Suprapubic skin (tissue), 4 donors: ENCODE data around the gene ELAVL2. TPM values are rescaled to one million over a fixed set of nuclear protein-coding genes. Genes with fewer than 3 reads are reported as not detected.

Experiments
- DNase-seq, 2 donors: peaks; one replicate each; pipeline ENCODE4 v3.0.0-alpha.2; 2019; ENCODE audit warnings: low spot score in 2 of 2
- H3K27ac ChIP-seq: fragments of 200-600 bp; sonication (generic); one replicate; pipeline ENCODE4 v1.5.1; 2019
- H3K27me3 ChIP-seq: fragments of 200-600 bp; sonication (generic); one replicate; pipeline ENCODE4 v1.5.1; 2019
- H3K36me3 ChIP-seq: fragments of 200-600 bp; sonication (generic); one replicate; pipeline ENCODE4 v1.5.1; 2019
- H3K4me1 ChIP-seq: fragments of 200-600 bp; sonication (generic); one replicate; pipeline ENCODE4 v1.5.1; 2019
- H3K4me3 ChIP-seq: fragments of 200-600 bp; sonication (generic); one replicate; pipeline ENCODE4 v1.5.1; 2019; ENCODE audit warnings: mild to moderate bottlenecking
- H3K9me3 ChIP-seq: fragments of 200-600 bp; sonication (generic); one replicate; pipeline ENCODE4 v1.5.1; 2019
- EP300 ChIP-seq: sonication (generic); formaldehyde crosslinking; IDR thresholded peaks from one replicate; pipeline ENCODE4 v1.6.1; 2017; ENCODE audit warnings: antibody characterized with exemption
- POLR2A ChIP-seq, 2 donors: fragments of 450-650 bp; IDR thresholded peaks; one replicate each; pipeline ENCODE4 v1.6.1; 2017; ENCODE audit warnings: antibody characterized with exemption in 2 of 2, mild to moderate bottlenecking in 2 of 2, moderate library complexity in 2 of 2
- POLR2AphosphoS5 ChIP-seq, 3 donors: sonication (generic); formaldehyde crosslinking; IDR thresholded peaks; one replicate each; pipeline ENCODE4 v1.6.1; 2017; ENCODE audit warnings: antibody characterized with exemption in 3 of 3
- WGBS: methylation state at CpG from one replicate; pipeline ENCODE4 v1.1.5; 2018; 5-methylcytosine and 5-hydroxymethylcytosine counted together
- total RNA-seq, 4 donors: library from RNA; depleted of rRNA; stranded (reverse); fragments of >200 nt; gene quantifications; one replicate each; pipeline ENCODE4 v1.1.0, GENCODE V29; 2016
- TF ChIP-seq, protein P1 (sequence below), 2 donors: fragments of 200-600 bp in 1 of 2; fragments of 450-650 bp in 1 of 2; sonication (generic) in 1 of 2; IDR thresholded peaks; one replicate each; pipeline ENCODE4 v1.5.1; 2016 to 2019; ENCODE audit warnings: antibody characterized with exemption in 2 of 2, mild to moderate bottlenecking in 1 of 2, moderate library complexity in 1 of 2

Gene ELAVL2
- total RNA-seq, result under 1 TPM; 0.48 to 0.59 (median 0.55) TPM

DNA sequence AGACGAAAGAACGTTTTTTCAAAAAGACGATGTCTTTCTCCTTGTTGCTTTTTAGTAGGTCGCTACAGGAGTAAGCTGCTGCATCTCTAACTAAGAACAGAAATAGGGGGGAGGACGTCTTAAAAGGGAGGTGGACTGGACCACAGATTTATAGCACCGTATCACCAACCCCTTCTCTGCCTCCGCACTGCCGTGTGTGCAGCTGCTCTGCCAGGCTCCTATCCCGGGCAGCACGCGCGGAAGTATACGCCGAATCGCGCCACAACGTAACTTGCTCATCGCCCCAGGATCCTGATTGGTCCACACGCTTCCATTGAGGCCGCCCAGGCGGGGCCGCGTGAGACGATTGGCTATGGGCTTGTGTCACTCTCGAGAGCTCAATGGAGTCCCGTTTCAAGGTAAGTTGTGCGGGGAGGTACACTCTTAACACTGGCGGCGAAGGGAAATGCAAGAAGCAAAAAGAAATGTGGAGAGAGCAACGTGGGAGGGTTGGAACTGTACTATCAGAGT, at the start of gene ELAVL2:
Gene ELAVL2 (minus strand): TSS at position 121 of the 510 bp plus-strand sequence. CDS start 64,006 bp downstream, outside the sequence.
- Histone ChIP-seq H3K9me3 (no peaks in the 10 kb centered on the region), H3K36me3 (no peaks in the 10 kb centered on the region), H3K4me1 (peaks cover 53% of the 10 kb centered on the region), H3K27ac (no peak within 1 kb of the TSS), H3K27me3 (peaks cover 77% of the 10 kb centered on the region), H3K4me3 (peak within 1 kb of the TSS; percentile 53)
- peak; percentile 83 to 91 for DNase-seq
- WGBS, result 2% methylated on average over 30 of the region's 30 CpGs
- no peak for TF ChIP-seq POLR2A (IDR thresholded peaks at IDR 0.05)
- TF ChIP-seq POLR2AphosphoS5 (IDR thresholded peaks at IDR 0.05), result no peak
- TF ChIP-seq, protein P1, sequence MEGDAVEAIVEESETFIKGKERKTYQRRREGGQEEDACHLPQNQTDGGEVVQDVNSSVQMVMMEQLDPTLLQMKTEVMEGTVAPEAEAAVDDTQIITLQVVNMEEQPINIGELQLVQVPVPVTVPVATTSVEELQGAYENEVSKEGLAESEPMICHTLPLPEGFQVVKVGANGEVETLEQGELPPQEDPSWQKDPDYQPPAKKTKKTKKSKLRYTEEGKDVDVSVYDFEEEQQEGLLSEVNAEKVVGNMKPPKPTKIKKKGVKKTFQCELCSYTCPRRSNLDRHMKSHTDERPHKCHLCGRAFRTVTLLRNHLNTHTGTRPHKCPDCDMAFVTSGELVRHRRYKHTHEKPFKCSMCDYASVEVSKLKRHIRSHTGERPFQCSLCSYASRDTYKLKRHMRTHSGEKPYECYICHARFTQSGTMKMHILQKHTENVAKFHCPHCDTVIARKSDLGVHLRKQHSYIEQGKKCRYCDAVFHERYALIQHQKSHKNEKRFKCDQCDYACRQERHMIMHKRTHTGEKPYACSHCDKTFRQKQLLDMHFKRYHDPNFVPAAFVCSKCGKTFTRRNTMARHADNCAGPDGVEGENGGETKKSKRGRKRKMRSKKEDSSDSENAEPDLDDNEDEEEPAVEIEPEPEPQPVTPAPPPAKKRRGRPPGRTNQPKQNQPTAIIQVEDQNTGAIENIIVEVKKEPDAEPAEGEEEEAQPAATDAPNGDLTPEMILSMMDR (IDR thresholded peaks at IDR 0.05), result no peak
- TF ChIP-seq EP300, result no peak

GRCh38 chr9:23858234-23858633, 32.2 kb upstream of the ELAVL2 start:
- H3K27ac ChIP-seq, result no peak overlapping the region
- no peak for DNase-seq
- H3K4me1 ChIP-seq, result no peaks in the 10 kb centered on the region
- H3K36me3 ChIP-seq, result no peaks in the 10 kb centered on the region
- WGBS, result 64% methylated on average over 3 of the region's 3 CpGs
- no peak for TF ChIP-seq EP300
- H3K27me3 ChIP-seq, result no peaks in the 10 kb centered on the region
- no peaks in the 10 kb centered on the region for H3K9me3 ChIP-seq
- H3K4me3 ChIP-seq, result no peak overlapping the region

- WGBS, result 82% methylated on average over 5 of the region's 5 CpGs
- H3K27me3 ChIP-seq, result peaks cover 4% of the 10 kb centered on the region
- no peak overlapping the region for H3K4me3 ChIP-seq
- no peak for DNase-seq
- TF ChIP-seq, protein P1 (IDR thresholded peaks at IDR 0.05), result no peak
- TF ChIP-seq POLR2A (IDR thresholded peaks at IDR 0.05) (no peak), POLR2AphosphoS5 (IDR thresholded peaks at IDR 0.05) (no peak), EP300 (no peak)
- H3K9me3 ChIP-seq, result no peaks in the 10 kb centered on the region
- H3K27ac ChIP-seq, result no peak overlapping the region
- H3K36me3 ChIP-seq, result no peaks in the 10 kb centered on the region
- H3K4me1 ChIP-seq, result peaks cover 5% of the 10 kb centered on the region
Measured at GRCh38 chr9:23855873-23856604, 30.0 kb upstream of the ELAVL2 start.

- H3K9me3 ChIP-seq, result no peaks in the 10 kb centered on the region
- WGBS, result 4% methylated on average over 60 of the region's 62 CpGs
- peaks cover 36% of the 10 kb centered on the region for H3K27me3 ChIP-seq
- H3K4me1 ChIP-seq, result peaks cover 17% of the 10 kb centered on the region
- no peak overlapping the region for H3K27ac ChIP-seq
- no peak for DNase-seq
- H3K36me3 ChIP-seq, result no peaks in the 10 kb centered on the region
- peak overlapping the region; percentile 55 for H3K4me3 ChIP-seq
- TF ChIP-seq POLR2AphosphoS5 (IDR thresholded peaks at IDR 0.05), result no peak
Measured at GRCh38 chr9:23850690-23851629, 24.9 kb upstream of the ELAVL2 start.

- peaks cover 17% of the 10 kb centered on the region for H3K4me1 ChIP-seq
- H3K4me3 ChIP-seq, result peak overlapping the region; percentile 55
- H3K27ac ChIP-seq, result no peak overlapping the region
- H3K36me3 ChIP-seq, result no peaks in the 10 kb centered on the region
- peaks cover 36% of the 10 kb centered on the region for H3K27me3 ChIP-seq
- 2% methylated on average over 16 of the region's 17 CpGs for WGBS
- TF ChIP-seq POLR2AphosphoS5 (IDR thresholded peaks at IDR 0.05) (no peak), EP300 (no peak), POLR2A (IDR thresholded peaks at IDR 0.05) (no peak)
- TF ChIP-seq, protein P1 (IDR thresholded peaks at IDR 0.05), result no peak
- no peaks in the 10 kb centered on the region for H3K9me3 ChIP-seq
- no peak for DNase-seq
Measured at GRCh38 chr9:23850242-23850689, 24.2 kb upstream of the ELAVL2 start.
